T follicular helper cell (primary cell): ENCODE data around the gene DSCAML1.
"Not testable (repeated sequence)": the region's sequence is repeated elsewhere in the genome, so short reads cannot be mapped to it uniquely, and the experiment has no call there.

ENCODE experiments used
- DNase-seq: peaks from one replicate; pipeline ENCODE4 v3.0.0-alpha.2; 2020; ENCODE audit warnings: low read depth

The DSCAML1 gene

GRCh38 chr11:117792992-117793391 is 4.0 kb downstream of the DSCAML1 start:
- DNase-seq, result no peak

- DNase-seq, result no peak
Measured at GRCh38 chr11:117792241-117792640, 4.8 kb downstream of the DSCAML1 start.

- no peak for DNase-seq
Measured at GRCh38 chr11:117790279-117790678, 6.7 kb downstream of the DSCAML1 start.

GRCh38 chr11:117789241-117789640 is 7.8 kb downstream of the DSCAML1 start:
- no peak for DNase-seq

GRCh38 chr11:117786135-117786870 is 10.7 kb downstream of the DSCAML1 start:
- no peak for DNase-seq

- DNase-seq, result no peak
Measured at GRCh38 chr11:117782101-117782500, 14.9 kb downstream of the DSCAML1 start.

GRCh38 chr11:117781627-117782026 is 15.4 kb downstream of the DSCAML1 start:
- DNase-seq, result no peak

- no peak for DNase-seq
Measured at GRCh38 chr11:117780456-117780855, 16.6 kb downstream of the DSCAML1 start.

- DNase-seq, result no peak
Measured at GRCh38 chr11:117774553-117774952, 22.5 kb downstream of the DSCAML1 start.

GRCh38 chr11:117772360-117772759 is 24.7 kb downstream of the DSCAML1 start:
- DNase-seq, result no peak

GRCh38 chr11:117771841-117772240 is 25.2 kb downstream of the DSCAML1 start:
- DNase-seq, result no peak

GRCh38 chr11:117771197-117771596 is 25.8 kb downstream of the DSCAML1 start:
- DNase-seq, result no peak

- no peak for DNase-seq
Measured at GRCh38 chr11:117770061-117770460, 27.0 kb downstream of the DSCAML1 start.

GRCh38 chr11:117769533-117769932 is 27.5 kb downstream of the DSCAML1 start:
- DNase-seq, result no peak

- no peak for DNase-seq
Measured at GRCh38 chr11:117768506-117768905, 28.5 kb downstream of the DSCAML1 start.

GRCh38 chr11:117767071-117767470 is 29.9 kb downstream of the DSCAML1 start:
- no peak for DNase-seq

- no peak for DNase-seq
Measured at GRCh38 chr11:117766576-117766975, 30.4 kb downstream of the DSCAML1 start.

GRCh38 chr11:117766026-117766425 is 31.0 kb downstream of the DSCAML1 start:
- no peak for DNase-seq

- no peak for DNase-seq
Measured at GRCh38 chr11:117765068-117765467, 31.9 kb downstream of the DSCAML1 start.

- DNase-seq, result not testable (repeated sequence)
Measured at GRCh38 chr11:117763465-117763864, 33.6 kb downstream of the DSCAML1 start.

GRCh38 chr11:117761993-117762392 is 35.0 kb downstream of the DSCAML1 start:
- DNase-seq, result no peak

- no peak for DNase-seq
Measured at GRCh38 chr11:117759305-117759704, 37.7 kb downstream of the DSCAML1 start.

GRCh38 chr11:117754030-117754429 is 43.0 kb downstream of the DSCAML1 start:
- no peak for DNase-seq

- DNase-seq, result no peak
Measured at GRCh38 chr11:117752721-117753237, 44.2 kb downstream of the DSCAML1 start.
